GM19438 (cell line): ENCODE results near the gene ZBTB9.
A peak's percentile ranks its signal among the peaks of the same experiment; 100 is the strongest.

ENCODE experiments used
- ATAC-seq: cut with Tn5 transposase; IDR thresholded peaks from one replicate; pipeline ENCODE4 v1.9.1; 2021; ENCODE audit warnings: low read depth; ENCODE audit not compliant: unreplicated experiment

The ZBTB9 gene, protein sequence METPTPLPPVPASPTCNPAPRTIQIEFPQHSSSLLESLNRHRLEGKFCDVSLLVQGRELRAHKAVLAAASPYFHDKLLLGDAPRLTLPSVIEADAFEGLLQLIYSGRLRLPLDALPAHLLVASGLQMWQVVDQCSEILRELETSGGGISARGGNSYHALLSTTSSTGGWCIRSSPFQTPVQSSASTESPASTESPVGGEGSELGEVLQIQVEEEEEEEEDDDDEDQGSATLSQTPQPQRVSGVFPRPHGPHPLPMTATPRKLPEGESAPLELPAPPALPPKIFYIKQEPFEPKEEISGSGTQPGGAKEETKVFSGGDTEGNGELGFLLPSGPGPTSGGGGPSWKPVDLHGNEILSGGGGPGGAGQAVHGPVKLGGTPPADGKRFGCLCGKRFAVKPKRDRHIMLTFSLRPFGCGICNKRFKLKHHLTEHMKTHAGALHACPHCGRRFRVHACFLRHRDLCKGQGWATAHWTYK

DNA sequence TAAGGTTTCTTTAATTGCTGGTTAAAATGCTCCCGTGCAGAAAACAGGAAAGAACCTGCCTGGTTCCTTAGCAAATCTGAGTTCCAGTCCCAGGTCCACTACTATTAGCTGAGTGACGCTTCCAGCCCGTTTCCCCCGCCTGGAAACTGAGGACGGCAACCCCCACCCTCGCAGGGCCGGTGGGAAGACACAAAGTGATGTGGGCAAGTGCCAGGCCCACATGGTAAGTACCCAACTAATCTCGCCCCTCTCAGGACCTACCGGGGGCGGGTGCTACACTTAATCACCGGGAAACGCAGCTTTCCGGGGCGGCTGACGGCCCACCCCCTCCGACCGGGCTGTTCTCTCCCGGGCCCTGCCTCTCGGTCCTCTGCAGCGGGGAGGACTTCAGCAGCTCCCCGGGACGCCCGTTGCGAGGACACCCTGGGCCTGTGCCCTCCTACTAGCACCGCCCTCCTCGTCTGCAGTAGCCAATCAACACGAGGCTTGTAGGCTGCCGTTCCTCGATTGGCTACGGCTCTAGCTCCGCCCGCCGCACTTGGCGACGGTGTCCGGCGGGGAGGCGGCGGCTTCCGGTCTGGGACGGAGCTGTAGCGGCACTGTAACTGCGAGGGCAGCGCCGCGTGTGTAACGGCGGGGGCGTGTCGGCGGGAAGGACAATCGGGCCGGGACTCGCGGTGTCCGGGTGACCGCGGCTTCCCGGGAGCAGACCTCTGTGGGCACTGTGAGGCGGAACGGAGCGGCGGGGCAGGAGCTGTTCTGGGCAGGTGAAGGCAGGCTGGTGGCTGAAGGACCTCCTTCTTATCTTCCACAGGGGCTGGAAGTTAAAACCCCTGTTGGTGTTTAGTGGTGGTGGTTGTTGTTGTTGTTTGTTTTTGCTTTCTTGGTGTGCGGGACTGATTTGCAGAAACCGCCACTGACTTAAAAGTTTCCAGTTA lies at the start of gene ZBTB9:
Gene ZBTB9, plus strand, starts transcription at position 568 of the 938 bp plus-strand sequence. CDS start 525 bp downstream, outside the sequence.
- ATAC-seq, result peak; percentile 95

- ATAC-seq, result no peak
These were observed 49.5 kb upstream of the ZBTB9 start for GRCh38 chr6:33404884-33405283.

- no peak for ATAC-seq
These were observed 48.9 kb upstream of the ZBTB9 start for GRCh38 chr6:33405386-33405940.

DNA sequence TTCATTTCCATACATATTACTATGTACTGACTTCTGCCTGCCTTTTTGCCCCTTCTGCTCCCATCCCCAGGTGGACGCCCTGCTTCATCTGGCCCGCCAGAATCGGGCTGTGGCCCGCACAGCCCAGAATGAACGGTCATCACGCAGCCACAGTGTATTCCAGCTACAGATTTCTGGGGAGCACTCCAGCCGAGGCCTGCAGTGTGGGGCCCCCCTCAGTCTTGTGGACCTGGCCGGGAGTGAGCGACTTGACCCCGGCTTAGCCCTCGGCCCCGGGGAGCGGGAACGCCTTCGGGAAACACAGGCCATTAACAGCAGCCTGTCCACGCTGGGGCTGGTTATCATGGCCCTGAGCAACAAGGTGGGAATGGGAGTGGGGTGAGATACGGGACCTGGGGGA lies 48.2 kb upstream of the ZBTB9 start:
- no peak for ATAC-seq

DNA sequence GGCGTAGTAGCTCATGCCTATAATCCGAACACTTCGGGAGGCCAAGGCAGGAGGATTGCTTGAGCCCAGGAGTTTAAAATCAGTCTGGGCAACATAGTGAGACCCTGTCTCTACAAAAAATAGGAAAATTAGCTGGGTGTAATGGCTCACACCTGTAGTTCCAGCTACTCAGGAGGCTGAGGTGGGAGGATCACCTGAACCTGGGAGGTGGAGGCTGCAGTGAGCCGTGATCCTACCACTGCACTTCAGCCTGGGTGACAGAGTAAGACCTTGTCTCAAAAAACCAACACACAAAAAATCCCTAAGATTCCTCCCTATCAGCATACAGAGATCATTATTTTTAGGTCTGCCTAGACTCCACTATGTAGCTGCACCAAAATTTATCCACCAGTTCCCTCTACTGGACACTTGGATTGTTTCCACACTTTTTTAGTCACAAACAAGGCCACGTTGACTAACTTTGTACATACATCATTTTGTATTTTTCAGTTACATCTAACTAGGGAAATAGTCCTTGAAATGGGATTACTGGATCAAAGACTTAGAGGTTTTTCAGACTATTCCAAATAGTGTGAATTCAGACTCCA lies 47.2 kb upstream of the ZBTB9 start:
- no peak for ATAC-seq

GRCh38 chr6:33410050-33410710 lies 44.2 kb upstream of the ZBTB9 start:
- peak; percentile 71 for ATAC-seq

DNA sequence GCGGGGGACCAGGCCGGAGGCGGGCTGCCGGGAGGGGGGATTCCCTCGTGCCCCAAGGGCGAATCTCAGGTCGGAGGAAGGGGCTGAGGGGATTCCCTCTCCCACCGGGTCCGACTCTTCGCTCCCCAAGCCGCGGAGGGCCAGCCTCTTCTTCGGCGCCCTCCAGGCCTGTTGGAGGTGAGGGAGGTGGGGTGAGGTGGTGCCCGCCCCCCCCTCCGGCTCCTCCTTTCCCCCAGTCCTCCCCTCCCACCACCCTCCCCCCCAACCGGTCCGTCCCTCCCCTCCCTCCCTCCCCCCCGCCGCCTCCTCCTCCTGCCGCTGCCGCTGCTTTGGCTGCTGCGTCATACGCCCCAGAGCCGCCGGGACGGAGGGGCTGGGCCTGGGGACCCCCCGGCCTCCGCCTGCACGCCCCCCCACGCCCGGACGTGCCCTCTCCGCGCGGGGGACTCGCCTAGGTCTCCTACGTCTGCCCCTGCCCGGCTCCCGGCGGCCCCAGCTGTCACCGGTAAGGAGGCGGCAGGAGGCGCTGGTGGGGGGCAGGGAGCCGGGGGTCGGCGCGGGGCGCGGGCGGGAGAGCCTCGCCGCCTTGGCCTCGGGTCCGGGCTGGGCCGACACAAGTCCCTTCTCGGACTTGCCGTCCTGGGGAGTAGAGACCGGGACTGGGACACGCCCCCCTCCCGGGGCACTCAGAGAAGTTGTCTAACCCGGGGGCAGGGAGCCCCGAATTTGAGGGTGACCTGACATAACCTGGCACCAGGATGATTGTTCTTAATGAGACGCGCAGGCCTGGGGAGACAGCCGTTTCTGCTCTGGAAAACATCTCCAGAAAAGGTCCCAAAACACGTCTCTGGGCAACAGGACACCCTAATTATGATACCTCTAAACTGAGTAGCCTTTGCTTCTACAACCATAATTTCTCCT lies 43.4 kb upstream of the ZBTB9 start, which contains the start of gene PHF1:
Gene PHF1, plus strand, starts transcription at position 304 of the 921 bp plus-strand sequence. CDS start 1,250 bp downstream, outside the sequence.
- peak; percentile 33 for ATAC-seq

DNA sequence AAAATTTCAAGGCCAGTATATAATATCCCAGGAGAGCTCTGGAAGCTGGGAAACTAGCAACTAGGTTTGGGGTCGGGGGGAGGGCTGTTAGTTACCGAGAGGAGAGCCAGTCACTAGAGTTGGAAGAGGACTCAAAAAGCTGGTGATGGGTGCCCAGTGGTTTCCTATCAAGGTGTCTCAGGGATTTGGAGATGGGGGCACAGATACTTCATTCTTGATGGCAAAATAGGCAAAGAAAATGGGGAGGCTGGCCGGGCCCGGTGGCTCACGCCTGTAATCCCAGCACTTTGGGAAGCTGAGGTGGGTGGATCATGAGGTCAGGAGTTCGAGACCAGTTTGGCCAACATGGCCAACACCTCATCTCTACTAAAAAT lies 42.8 kb upstream of the ZBTB9 start:
- ATAC-seq, result no peak

- ATAC-seq, result no peak
These were observed 42.0 kb upstream of the ZBTB9 start for GRCh38 chr6:33412140-33413009.

- no peak for ATAC-seq
These were observed 40.9 kb upstream of the ZBTB9 start for GRCh38 chr6:33413241-33414120.

DNA sequence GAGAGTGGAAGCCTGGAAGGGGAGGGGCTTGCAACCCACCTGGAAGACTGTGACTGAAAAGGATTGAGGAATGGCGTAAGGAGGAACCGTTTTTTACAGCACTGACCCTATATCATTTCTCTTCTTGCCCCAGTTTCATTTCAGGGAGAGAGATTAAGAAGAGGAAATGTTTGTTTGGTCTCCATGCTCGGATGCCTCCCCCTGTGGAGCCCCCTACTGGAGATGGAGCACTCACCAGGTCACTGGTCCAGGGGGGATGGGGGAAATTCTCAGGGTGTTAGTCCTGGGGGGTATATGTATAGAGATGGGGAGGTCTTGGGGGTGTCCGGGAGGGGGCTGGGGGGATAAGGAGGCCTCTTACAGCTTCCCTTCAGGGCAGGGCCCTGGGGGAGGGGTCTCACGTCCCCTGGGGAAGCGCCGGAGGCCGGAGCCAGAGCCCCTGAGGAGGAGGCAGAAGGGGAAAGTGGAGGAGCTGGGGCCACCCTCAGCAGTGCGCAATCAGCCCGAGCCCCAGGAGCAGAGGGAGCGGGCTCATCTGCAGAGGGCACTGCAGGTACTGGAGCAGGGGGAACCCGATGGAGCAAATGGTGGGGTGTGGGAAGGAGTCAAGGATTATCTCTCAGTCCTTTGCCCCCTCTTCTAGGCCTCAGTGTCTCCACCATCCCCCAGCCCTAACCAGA lies 39.6 kb upstream of the ZBTB9 start:
- ATAC-seq, result no peak

GRCh38 chr6:33415831-33416230 lies 38.5 kb upstream of the ZBTB9 start:
- no peak for ATAC-seq

DNA sequence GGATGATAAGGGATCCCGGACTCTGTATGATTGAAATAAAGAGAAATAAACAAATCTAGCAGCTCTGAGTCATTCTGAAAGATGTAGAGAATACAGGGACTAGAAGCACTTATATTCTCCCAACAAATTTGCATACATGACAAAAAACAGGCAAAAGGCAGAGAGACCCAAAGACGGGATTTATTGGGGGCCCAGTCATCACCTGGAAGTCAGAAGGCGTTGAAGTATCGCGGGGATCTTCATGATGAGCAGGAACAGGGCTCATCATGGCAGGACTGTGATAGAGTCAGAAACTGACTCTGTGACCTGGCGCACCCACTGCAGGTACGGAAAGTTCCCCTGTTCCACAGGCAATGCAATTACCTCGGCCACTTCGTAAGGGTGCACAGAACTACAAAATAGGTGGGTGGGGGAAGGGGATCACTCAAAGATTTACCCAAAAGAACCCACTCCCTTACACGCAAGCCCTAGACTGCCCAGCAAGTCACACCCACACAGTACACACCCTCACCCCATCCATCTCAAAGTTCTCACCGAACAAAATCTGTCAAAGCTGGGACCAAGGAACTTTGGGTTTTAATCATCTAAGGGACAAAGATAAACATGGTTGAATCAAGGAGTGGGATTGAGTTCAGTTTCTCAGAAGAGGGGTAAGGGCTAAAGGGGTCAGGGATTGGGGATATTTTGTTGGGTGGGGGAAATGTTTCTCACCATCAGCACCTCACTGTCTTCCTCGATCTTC lies 37.8 kb upstream of the ZBTB9 start:
- ATAC-seq, result no peak

- no peak for ATAC-seq
These were observed 37.1 kb upstream of the ZBTB9 start for GRCh38 chr6:33417128-33417902.
